CD14-positive monocyte (primary cell): ENCODE measurements around the gene GPA33. TPM values are rescaled to one million over a fixed set of nuclear protein-coding genes. Genes with fewer than 3 reads are reported as not detected.

Experiments
- DNase-seq, 3 donors: peaks; one replicate each; pipeline ENCODE4 v3.0.0-alpha.2; 2011 to 2022
- H2AFZ ChIP-seq: 2 replicates; pipeline ENCODE4 v1.6.0; 2012; ENCODE audit warnings: mild to moderate bottlenecking, low read depth, low read length, inconsistent platforms; ENCODE audit not compliant: insufficient read depth, poor library complexity, severe bottlenecking
- H3K27ac ChIP-seq, 2 donors: 1 replicate in 1 of 2; 2 replicates in 1 of 2; pipeline ENCODE4 v1.5.1; 2012 to 2013; ENCODE audit warnings: low read length in 2 of 2, control low read depth in 1 of 2, inconsistent platforms in 1 of 2, low read depth in 1 of 2, mild to moderate bottlenecking in 1 of 2
- H3K27me3 ChIP-seq, 2 donors: one replicate each; pipeline versions ENCODE4 v1.6.0 to v1.6.1; 2011 to 2013; ENCODE audit warnings: low read length in 2 of 2; ENCODE audit not compliant: control insufficient read depth in 2 of 2, insufficient read depth in 2 of 2
- H3K36me3 ChIP-seq, 2 donors: replicated peaks in 1 of 2; 1 replicate in 1 of 2; 2 replicates in 1 of 2; pipeline versions ENCODE4 v1.5.1 to v1.6.1; 2012 to 2013; ENCODE audit warnings: low read length in 2 of 2, control low read depth in 1 of 2, inconsistent platforms in 1 of 2, mild to moderate bottlenecking in 1 of 2; ENCODE audit not compliant: insufficient read depth in 2 of 2, control insufficient read depth in 1 of 2
- H3K4me1 ChIP-seq, 2 donors: 1 replicate in 1 of 2; 2 replicates in 1 of 2; pipeline versions ENCODE4 v1.5.1 to v1.6.1; 2012 to 2013; ENCODE audit warnings: low read length in 2 of 2, control low read depth in 1 of 2, inconsistent platforms in 1 of 2, mild to moderate bottlenecking in 1 of 2, moderate library complexity in 1 of 2; ENCODE audit not compliant: insufficient read depth in 2 of 2, control insufficient read depth in 1 of 2
- H3K4me2 ChIP-seq: replicated peaks from 2 replicates; pipeline ENCODE3; 2012; ENCODE audit warnings: low read length, moderate library complexity, mild to moderate bottlenecking; ENCODE audit not compliant: poor library complexity, severe bottlenecking; ENCODE audit errors: extremely low read depth
- H3K4me3 ChIP-seq, 3 experiments: fragments of 200-600 bp in 1 of 3; sonication (generic) in 1 of 3; replicated peaks in 1 of 3; 1 replicate in 2 of 3; 2 replicates in 1 of 3; pipeline ENCODE4 v1.5.1; 2011 to 2013; ENCODE audit warnings: low read length in 3 of 3, mild to moderate bottlenecking in 3 of 3, control low read depth in 2 of 3, low read depth in 2 of 3, inconsistent platforms in 1 of 3, moderate library complexity in 1 of 3
- H3K79me2 ChIP-seq: 2 replicates; pipeline ENCODE4 v1.6.0; 2012; ENCODE audit warnings: mild to moderate bottlenecking, control low read depth, inconsistent platforms, low read length, moderate library complexity; ENCODE audit not compliant: insufficient read depth
- H3K9ac ChIP-seq: 2 replicates; pipeline ENCODE4 v1.6.0; 2017; ENCODE audit warnings: low read length, mild to moderate bottlenecking; ENCODE audit not compliant: insufficient read depth, poor library complexity, severe bottlenecking
- H3K9me3 ChIP-seq, 2 donors: replicated peaks in 1 of 2; 1 replicate in 1 of 2; 2 replicates in 1 of 2; pipeline versions ENCODE4 v1.5.1 to v1.6.1; 2012 to 2013; ENCODE audit warnings: low read length in 2 of 2, control low read depth in 1 of 2; ENCODE audit not compliant: control insufficient read depth in 1 of 2, insufficient read depth in 1 of 2
- H4K20me1 ChIP-seq: 2 replicates; pipeline ENCODE4 v1.6.0; 2012; ENCODE audit warnings: mild to moderate bottlenecking, low read length, control low read depth, moderate library complexity; ENCODE audit not compliant: insufficient read depth
- H3K27ac Mint-ChIP-seq, 7 donors: one replicate each; pipeline ENCODE4 v1.8.0; 2020; ENCODE audit warnings: mild to moderate bottlenecking in 7 of 7, mixed read lengths in 7 of 7, moderate library complexity in 6 of 7, inconsistent platforms in 2 of 7
- H3K27me3 Mint-ChIP-seq, 3 donors: one replicate each; pipeline ENCODE4 v1.8.0; 2021 to 2022; ENCODE audit warnings: low read depth in 3 of 3, mild to moderate bottlenecking in 3 of 3, mixed read lengths in 3 of 3, moderate library complexity in 3 of 3, inconsistent platforms in 1 of 3
- H3K36me3 Mint-ChIP-seq, 2 donors: one replicate each; pipeline ENCODE4 v1.8.0; 2020; ENCODE audit warnings: mixed read lengths in 2 of 2, inconsistent platforms in 1 of 2, mild to moderate bottlenecking in 1 of 2
- H3K4me1 Mint-ChIP-seq: one replicate; pipeline ENCODE4 v1.8.0; 2020; ENCODE audit warnings: mild to moderate bottlenecking, mixed read lengths
- H3K4me3 Mint-ChIP-seq, 2 donors: one replicate each; pipeline ENCODE4 v1.8.0; 2020; ENCODE audit warnings: mild to moderate bottlenecking in 2 of 2, mixed read lengths in 2 of 2, moderate library complexity in 1 of 2
- H3K9me3 Mint-ChIP-seq, 7 donors: one replicate each; pipeline ENCODE4 v1.8.0; 2020 to 2022; ENCODE audit warnings: mixed read lengths in 7 of 7, mild to moderate bottlenecking in 6 of 7, moderate library complexity in 6 of 7, inconsistent platforms in 2 of 7
- CTCF ChIP-seq: fragments of 200-600 bp; IDR thresholded peaks from one replicate; pipeline ENCODE4 v1.8.0; 2022; ENCODE audit warnings: antibody characterized with exemption, mild to moderate bottlenecking
- WGBS: methylation state at CpG from one replicate; pipeline ENCODE4 v1.1.5; 2013; ENCODE audit warnings: missing lambda C conversion rate; ENCODE audit not compliant: insufficient coverage; 5-methylcytosine and 5-hydroxymethylcytosine counted together
- intact Hi-C, 2 donors: fragments of 100-400 bp; cut with micrococcal nuclease; formaldehyde crosslinking; loops; one replicate each; pipeline versions ENCODE4 v1.15.0 to v1.15.1; 2023
- polyA plus RNA-seq, 3 donors: library from polyadenylated mRNA; depleted of rRNA in 1 of 3; unstranded in 2 of 3; stranded (reverse) in 1 of 3; fragments of 300-500 nt in 2 of 3; fragments of >200 nt in 1 of 3; fragmentation: Illumina TruSeq in 2 of 3; gene quantifications; 1 replicate in 2 of 3; 2 replicates in 1 of 3; pipeline ENCODE4 v1.2.3, GENCODE V29; 2012 to 2021

The GPA33 gene
- polyA plus RNA-seq, 3 donors, result 0.84 to 1.8 (median 1.8) TPM

GRCh38 chr1:167068761-167069160 is 21.4 kb downstream of the GPA33 start:
- intact Hi-C loops, result loop anchor here (5.0 to 10.0 kb wide), 7 partner anchors 54 to 626 kb away; partner anchors contain the start of gene POU2F1 (in 1 of the 2)
- H3K9ac ChIP-seq, result no peak overlapping the region
- no peak overlapping the region for H3K27ac Mint-ChIP-seq
- H3K4me3 ChIP-seq, result no peak overlapping the region
- no peak overlapping the region for H2AFZ ChIP-seq
- no peak for DNase-seq
- H3K4me1 Mint-ChIP-seq, result peaks cover 7% of the 10 kb centered on the region
- no peaks in the 10 kb centered on the region for H3K27me3 ChIP-seq
- H3K4me3 Mint-ChIP-seq, result no peak overlapping the region
- no peak overlapping the region for H3K4me2 ChIP-seq
- WGBS, result over 99% methylated on average over 12 of the region's 13 CpGs
- no peaks in the 10 kb centered on the region for H3K79me2 ChIP-seq
- TF ChIP-seq CTCF, result no peak
- H3K27me3 Mint-ChIP-seq, result peaks cover 2 to 7% (median 3%) of the 10 kb centered on the region in 3 donors
- no peaks in the 10 kb centered on the region for H3K36me3 Mint-ChIP-seq
- H3K4me1 ChIP-seq, result peaks cover 3 to 7% of the 10 kb centered on the region in 2 donors
- no peaks in the 10 kb centered on the region for H4K20me1 ChIP-seq
- H3K27ac ChIP-seq, result no peak overlapping the region
- H3K9me3 ChIP-seq, result no peaks in the 10 kb centered on the region
- no peaks in the 10 kb centered on the region for H3K9me3 Mint-ChIP-seq
- H3K36me3 ChIP-seq, result no peaks in the 10 kb centered on the region

DNA sequence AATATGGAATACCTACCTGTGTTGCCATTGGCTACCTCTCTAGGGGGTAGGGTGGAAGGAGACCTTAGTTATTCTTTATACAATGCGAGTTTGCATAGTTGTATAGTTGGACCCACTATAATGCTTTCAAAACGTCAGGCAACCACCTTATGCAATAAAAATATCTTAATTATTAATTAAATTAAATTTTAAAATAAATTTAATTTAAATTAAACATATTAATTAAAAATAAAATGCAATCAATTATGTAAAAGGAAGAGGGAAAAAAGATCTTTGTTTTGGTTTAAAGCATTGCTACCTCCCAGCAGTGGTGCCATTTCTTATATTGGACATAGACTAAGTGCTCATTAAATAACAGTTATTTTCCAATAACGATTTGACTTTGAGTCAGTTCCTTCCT is 22.3 kb downstream of the GPA33 start:
- Histone ChIP-seq H3K27me3 (no peaks in the 10 kb centered on the region), H3K4me3 (no peak overlapping the region), H3K9ac (no peak overlapping the region), H3K79me2 (no peaks in the 10 kb centered on the region), H3K36me3 (no peaks in the 10 kb centered on the region), H3K27ac (no peak overlapping the region), H3K4me1 (peaks cover 3 to 7% of the 10 kb centered on the region in 2 donors), H4K20me1 (no peaks in the 10 kb centered on the region), H3K4me2 (no peak overlapping the region), H3K9me3 (no peaks in the 10 kb centered on the region), H2AFZ (no peak overlapping the region)
- H3K9me3 Mint-ChIP-seq, result peaks cover 0 to 2% (median 0%) of the 10 kb centered on the region in 7 donors
- no peak for DNase-seq
- H3K27me3 Mint-ChIP-seq, result peaks cover 0 to 7% (median 3%) of the 10 kb centered on the region in 3 donors
- H3K36me3 Mint-ChIP-seq, result no peaks in the 10 kb centered on the region
- WGBS, result no CpG with 5 or more reads among the region's 3 CpGs
- no peak overlapping the region for H3K4me3 Mint-ChIP-seq
- peaks cover 7% of the 10 kb centered on the region for H3K4me1 Mint-ChIP-seq
- no peak overlapping the region for H3K27ac Mint-ChIP-seq
- no peak for TF ChIP-seq CTCF
- intact Hi-C loops, result loop anchor here (5.0 to 10.0 kb wide), 7 partner anchors 54 to 627 kb away; partner anchors contain the start of gene POU2F1 (in 1 of the 2)
